Cardiac septum (tissue), 1 donor: ENCODE measurements around the gene UPK1A. TPM values are rescaled to one million over a fixed set of nuclear protein-coding genes. Genes with fewer than 3 reads are reported as not detected.
A peak's percentile ranks its signal among the peaks of the same experiment; 100 is the strongest.

ENCODE experiments used
- DNase-seq: peaks from one replicate; pipeline ENCODE4 v3.0.0-alpha.2; 2020; ENCODE audit warnings: low spot score
- intact Hi-C: fragments of 100-400 bp; cut with DNase I; formaldehyde crosslinking; loops from one replicate; pipeline ENCODE4 v1.14.0; 2022
- long read RNA-seq: library from polyadenylated mRNA; unstranded; transcript quantifications from one replicate; pipeline ENCODE4 v2.0.0, GENCODE V29; 2021
- total RNA-seq: library from RNA; stranded (reverse); fragmentation: NEBNext Ultra II Directional; extraction: Animal tissue kit (Norgen Biotek cat#: 25700); gene quantifications from one replicate; pipeline ENCODE4 v1.2.1, GENCODE V29; 2021
- donor health status: DM: no; HTN: no; CAD: no.

The UPK1A gene
- total RNA-seq, result not detected
- long read RNA-seq, result 0 reads

GRCh38 chr19:35666251-35666913 lies at the start of gene UPK1A:
UPK1A (plus strand) TSS chr19:35666517; CDS start chr19:35666813, 296 bp downstream.
- intact Hi-C loops, result no loop called here
- no peak for DNase-seq

DNA sequence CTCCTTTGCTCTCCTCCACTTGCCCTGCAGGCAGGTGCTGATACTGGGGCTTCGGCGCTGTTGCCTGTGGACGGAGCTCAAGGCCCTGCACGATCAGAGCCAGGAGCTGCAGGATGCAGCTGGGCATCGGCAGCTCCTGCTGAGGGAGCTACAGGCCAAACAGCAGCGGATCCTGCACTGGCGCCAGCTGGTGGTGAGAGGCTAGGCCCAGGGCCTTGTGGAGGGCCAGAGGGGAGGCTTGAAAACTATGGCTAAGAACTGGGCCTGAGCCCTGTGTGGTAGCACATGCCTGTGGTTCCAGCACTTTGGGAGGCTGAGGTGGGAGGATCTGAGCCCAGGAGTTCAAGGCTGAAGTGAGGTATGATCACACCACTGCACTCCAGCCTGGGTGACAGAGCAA lies 47.5 kb upstream of the UPK1A start:
- DNase-seq, result no peak
- intact Hi-C loops, result no loop called here

DNA sequence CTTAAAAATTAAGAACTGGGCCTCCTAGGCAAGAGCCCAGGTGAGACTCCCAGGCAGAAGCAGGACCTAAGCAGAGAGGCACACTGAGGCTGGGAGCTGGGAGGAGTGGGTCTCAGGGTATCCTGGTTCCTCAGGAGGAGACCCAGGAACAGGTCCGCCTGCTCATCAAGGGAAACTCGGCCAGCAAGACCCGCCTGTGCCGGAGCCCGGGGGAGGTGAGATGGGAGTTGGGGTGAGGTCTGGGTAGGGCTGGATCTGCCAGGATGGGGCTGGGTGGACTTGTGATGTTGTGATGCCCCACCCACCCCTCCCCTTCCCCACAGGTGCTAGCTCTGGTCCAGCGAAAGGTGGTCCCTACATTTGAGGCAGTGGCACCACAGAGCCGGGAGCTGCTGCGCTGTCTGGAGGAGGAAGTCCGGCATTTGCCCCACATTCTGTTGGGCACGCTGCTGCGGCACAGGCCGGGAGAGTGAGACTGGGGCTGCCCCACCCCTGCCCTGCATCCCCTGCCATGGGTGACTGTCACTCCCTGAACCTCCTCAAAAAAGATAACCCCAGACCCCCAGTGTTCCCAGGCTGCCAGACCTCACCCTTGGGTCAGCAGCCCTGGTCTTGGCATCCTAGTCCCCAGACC lies 46.9 kb upstream of the UPK1A start:
- intact Hi-C loops, result no loop called here
- DNase-seq, result no peak

DNA sequence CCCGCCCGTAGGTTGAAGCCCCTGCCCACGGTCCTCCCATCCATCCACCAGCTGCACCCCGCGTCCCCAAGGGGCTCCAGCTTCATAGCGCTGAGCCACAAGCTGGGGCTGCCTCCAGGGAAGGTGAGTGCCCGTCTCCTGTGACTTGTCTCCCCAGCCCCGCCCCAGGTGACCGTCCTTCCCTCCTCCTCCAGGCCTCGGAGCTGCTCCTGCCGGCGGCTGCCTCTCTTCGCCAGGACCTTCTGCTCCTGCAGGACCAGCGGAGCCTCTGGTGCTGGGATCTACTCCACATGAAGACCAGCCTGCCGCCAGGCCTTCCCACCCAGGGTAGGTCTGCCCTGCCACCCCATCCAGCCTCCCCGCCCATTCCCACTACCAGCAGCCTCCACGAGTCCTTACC lies 46.3 kb upstream of the UPK1A start:
- no peak for DNase-seq
- intact Hi-C loops, result no loop called here

GRCh38 chr19:35621708-35622107 lies 44.6 kb upstream of the UPK1A start:
- intact Hi-C loops, result no loop called here

GRCh38 chr19:35622750-35623149 lies 43.6 kb upstream of the UPK1A start:
- intact Hi-C loops, result no loop called here
- no peak for DNase-seq

More at GRCh38 chr19:35621708-35622107, 44.6 kb upstream of the UPK1A start:
- no peak for DNase-seq

- intact Hi-C loops, result no loop called here
- no peak for DNase-seq
Observed at GRCh38 chr19:35623327-35624010, 42.8 kb upstream of the UPK1A start.

- intact Hi-C loops, result loop anchor here (2.0 kb wide), 2 partner anchors 15 to 17 kb away; partner anchors contain the start of gene HAUS5
- no peak for DNase-seq
Observed at GRCh38 chr19:35628264-35628564, 38.1 kb upstream of the UPK1A start.

- DNase-seq, result peak; percentile 96
- intact Hi-C loops, result loop anchor here (2.0 kb wide), 2 partner anchors 16 kb away; partner anchors contain the start of gene HAUS5
Observed at GRCh38 chr19:35628565-35629331, 37.6 kb upstream of the UPK1A start, which contains the start of gene RBM42. RBM42 (plus strand) TSS chr19:35629036; CDS start chr19:35629154, 118 bp downstream.

DNA sequence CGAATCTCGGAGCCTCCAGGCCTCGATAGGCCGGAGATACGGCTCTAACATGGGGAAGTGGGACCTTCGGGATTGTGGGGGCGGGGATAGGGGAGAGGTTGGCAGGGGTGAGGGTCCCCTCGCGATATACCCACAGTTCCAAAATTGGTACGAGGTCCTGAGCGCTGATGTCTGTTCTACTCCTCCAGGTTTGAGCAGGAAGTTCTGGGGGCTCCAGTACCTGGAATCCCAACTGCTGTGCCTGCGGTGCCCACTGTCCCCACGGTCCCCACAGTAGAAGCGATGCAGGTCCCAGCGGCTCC lies 37.0 kb upstream of the UPK1A start:
- no peak for DNase-seq
- intact Hi-C loops, result loop anchor here (2.0 kb wide), 2 partner anchors 16 kb away; partner anchors contain the start of gene HAUS5

DNA sequence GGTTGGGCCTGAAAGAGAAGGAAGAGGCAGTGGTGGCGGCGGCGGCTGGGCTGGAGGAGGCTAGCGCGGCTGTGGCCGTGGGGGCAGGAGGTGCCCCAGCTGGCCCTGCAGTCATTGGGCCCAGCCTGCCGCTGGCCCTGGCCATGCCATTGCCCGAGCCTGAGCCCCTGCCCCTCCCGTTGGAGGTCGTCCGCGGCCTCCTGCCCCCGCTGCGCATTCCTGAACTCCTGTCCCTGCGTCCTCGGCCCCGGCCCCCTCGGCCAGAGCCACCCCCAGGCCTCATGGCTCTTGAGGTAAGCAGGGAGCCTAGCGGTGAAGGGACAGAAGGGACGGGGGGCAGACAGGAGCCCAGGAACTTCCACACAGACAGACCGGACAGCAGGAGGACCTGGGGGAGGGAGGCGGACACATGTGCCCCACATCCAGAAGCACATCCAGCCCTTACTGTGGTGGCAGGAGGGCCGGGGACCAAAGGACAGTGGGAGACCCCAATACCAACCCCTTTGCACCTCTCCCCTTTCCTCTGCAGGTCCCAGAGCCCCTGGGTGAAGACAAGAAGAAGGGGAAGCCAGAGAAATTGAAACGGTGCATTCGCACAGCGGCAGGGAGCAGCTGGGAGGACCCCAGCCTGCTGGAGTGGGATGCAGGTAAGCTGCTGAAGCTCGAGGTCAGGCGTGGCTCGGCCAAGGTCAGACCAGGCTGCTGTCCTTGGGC lies 32.4 kb upstream of the UPK1A start:
- intact Hi-C loops, result no loop called here
- DNase-seq, result no peak

- DNase-seq, result no peak
- intact Hi-C loops, result no loop called here
Observed at GRCh38 chr19:35636651-35637050, 29.7 kb upstream of the UPK1A start.

DNA sequence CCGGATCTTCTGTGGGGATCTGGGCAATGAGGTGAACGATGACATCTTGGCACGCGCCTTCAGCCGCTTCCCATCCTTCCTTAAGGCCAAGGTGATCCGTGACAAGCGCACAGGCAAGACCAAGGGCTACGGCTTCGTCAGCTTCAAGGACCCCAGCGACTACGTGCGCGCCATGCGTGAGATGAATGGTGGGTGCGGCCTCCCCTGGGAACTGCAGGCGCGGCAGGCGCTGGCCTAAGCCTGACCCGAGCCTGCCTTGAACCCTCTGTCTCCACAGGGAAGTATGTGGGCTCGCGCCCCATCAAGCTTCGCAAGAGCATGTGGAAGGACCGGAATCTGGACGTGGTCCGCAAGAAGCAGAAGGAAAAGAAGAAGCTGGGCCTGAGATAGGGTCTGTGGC lies 29.2 kb upstream of the UPK1A start:
- intact Hi-C loops, result no loop called here
- no peak for DNase-seq

- no peak for DNase-seq
- intact Hi-C loops, result no loop called here
Observed at GRCh38 chr19:35639321-35639639, 27.0 kb upstream of the UPK1A start.

DNA sequence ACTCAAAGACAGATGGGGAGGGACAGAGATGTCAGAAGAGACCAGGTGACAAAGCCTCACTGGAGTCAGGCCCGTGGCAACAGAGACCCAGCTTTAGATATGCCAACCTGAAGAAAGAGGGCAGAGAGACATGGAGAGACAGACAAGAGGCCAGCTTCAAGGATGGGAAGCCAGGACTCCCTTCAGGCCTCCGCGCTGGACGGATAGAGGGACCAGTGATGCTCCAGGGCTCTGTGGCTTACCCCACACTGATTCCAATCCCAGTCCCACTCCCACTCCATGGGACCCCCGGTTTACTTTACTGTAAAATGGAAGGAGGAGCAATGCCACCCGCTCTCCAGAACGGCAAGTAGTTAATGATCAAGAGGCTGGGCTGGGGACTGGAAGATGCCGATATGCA lies 26.5 kb upstream of the UPK1A start:
- intact Hi-C loops, result no loop called here
- DNase-seq, result no peak

- no peak for DNase-seq
- intact Hi-C loops, result no loop called here
Observed at GRCh38 chr19:35641515-35642151, 24.7 kb upstream of the UPK1A start, which contains the start of gene ETV2. ETV2 (plus strand) TSS chr19:35641745; CDS start chr19:35642461, 716 bp downstream.

DNA sequence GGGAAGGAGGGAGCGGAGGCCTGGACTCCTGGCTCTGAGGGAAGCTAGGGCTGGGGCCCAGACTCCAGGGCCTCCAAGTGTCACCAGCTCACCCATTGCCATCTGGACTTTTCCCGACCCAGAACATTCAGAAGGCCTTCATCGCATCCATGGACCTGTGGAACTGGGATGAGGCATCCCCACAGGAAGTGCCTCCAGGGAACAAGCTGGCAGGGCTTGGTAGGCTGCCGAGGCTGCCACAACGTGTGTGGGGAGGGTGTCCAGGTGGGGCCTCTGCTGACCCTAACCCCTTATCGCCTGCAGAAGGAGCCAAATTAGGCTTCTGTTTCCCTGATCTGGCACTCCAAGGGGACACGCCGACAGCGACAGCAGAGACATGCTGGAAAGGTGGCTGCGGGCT lies 24.0 kb upstream of the UPK1A start:
- intact Hi-C loops, result no loop called here
- no peak for DNase-seq

- no peak for DNase-seq
- intact Hi-C loops, result no loop called here
Observed at GRCh38 chr19:35642798-35643254, 23.5 kb upstream of the UPK1A start.
